GM19240 (cell line): ENCODE data around the gene CCNB1IP1.
"Not testable (repeated sequence)": the region's sequence is repeated elsewhere in the genome, so short reads cannot be mapped to it uniquely, and the experiment has no call there.

Experiments used
- DNase-seq: peaks from one replicate; pipeline ENCODE4 v3.0.0; 2011; ENCODE audit warnings: low spot score; ENCODE audit not compliant: insufficient read length

The CCNB1IP1 gene

DNA sequence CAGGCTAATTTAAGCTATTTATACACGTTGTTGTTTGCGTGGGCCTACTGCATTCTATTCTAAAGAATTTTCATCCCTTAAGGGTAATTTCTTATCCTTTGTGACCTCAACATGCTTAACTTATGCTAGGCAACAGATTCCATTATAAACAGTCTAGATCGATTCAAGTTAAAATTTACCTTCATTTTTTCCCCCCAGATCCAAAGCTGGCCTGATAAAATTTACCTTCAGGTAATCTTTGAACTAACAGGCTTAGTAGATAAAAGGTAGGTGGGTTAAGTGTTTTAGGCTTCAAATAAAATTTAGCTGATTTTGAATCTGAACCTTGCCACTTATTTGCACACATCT, 389 bp upstream of the CCNB1IP1 start:
- no peak for DNase-seq

DNA sequence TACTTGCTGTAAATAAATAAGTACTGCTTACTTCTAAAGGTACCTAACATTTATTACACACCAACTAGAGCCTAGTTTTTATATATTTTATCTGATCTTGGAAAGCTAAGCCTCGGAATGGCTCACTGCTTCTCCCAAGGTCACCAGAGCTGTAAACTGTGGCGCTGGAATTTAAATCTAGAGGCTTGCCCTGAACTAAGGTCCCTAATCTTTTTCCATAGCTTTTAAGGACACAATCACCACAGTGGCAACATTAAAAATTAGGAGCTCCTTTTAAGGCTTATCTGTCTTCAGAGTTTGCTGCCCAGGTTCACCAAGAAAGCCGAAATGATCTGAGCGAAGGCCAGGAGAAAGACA, 670 bp downstream of the CCNB1IP1 start:
- no peak for DNase-seq

GRCh38 chr14:20331053-20331613, 1.9 kb downstream of the CCNB1IP1 start:
- DNase-seq, result no peak

- no peak for DNase-seq
These were observed 3.7 kb downstream of the CCNB1IP1 start for GRCh38 chr14:20329355-20329754.

GRCh38 chr14:20328705-20329104, 4.4 kb downstream of the CCNB1IP1 start:
- no peak for DNase-seq

- DNase-seq, result no peak
These were observed 5.8 kb downstream of the CCNB1IP1 start for GRCh38 chr14:20327005-20327869.

DNA sequence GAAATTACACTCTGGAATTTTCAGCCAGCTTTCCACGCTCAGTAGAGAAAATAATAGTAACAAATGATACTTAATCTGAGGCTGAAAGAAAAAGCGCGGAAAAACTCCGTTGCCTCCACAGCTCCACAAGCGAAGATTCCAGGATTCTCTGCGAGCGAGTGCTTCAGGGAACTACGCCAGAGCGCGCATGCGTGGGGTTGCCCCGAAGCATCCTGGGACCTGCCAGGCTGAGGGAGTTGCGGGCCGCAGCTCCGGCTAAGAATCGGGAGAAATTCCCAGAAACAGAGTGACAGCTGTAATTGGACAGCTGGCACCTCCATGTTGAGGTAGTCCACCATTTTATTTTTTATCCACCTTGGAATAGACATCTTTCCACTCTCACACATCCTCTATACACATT, 15.4 kb downstream of the CCNB1IP1 start:
- DNase-seq, result no peak

GRCh38 chr14:20314026-20314425, 19.1 kb downstream of the CCNB1IP1 start:
- no peak for DNase-seq

GRCh38 chr14:20306079-20306423, 27.0 kb downstream of the CCNB1IP1 start:
- DNase-seq, result no peak

- peak; percentile 80 for DNase-seq
These were observed 27.6 kb downstream of the CCNB1IP1 start, which contains the start of gene TTC5 for GRCh38 chr14:20305265-20306078. Gene TTC5 (minus strand): TSS chr14:20305951. CDS start chr14:20305937, 14 bp downstream.

DNA sequence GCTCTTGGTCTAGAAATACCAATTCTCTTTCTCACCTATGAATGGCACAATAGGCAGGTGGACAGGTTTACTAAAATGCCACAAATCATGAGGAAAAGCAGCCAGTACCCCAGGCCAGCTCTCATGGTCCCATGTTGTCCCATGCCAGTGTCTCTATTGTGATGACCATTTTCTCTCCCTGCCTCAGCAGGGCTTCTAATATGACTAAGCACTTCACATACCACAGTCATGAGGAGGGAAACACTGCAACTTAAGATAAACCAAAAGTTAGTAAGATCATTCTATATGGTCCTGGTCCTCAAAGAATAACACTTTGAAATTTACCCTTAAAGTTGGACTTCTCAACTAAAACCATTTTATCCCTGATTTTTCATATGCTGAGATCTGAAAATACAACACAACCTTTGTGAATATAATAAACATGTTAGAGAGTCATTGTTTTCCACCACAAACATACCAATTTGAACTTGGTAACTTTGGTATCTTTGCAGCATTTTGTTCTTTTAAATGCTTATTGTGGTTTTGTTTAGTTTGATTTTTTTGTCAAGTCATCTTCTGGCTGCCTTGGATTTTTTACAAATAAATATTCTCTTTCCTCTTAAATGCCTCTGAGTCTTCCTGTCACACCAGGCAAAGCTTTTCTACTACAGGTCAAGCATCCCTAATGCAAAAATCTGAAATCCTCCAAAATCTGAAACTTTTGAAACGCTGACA, 30.9 kb downstream of the CCNB1IP1 start:
- DNase-seq, result no peak

GRCh38 chr14:20295067-20295466, 38.0 kb downstream of the CCNB1IP1 start:
- DNase-seq, result no peak

- DNase-seq, result no peak
These were observed 38.4 kb downstream of the CCNB1IP1 start for GRCh38 chr14:20294636-20295035.

- not testable (repeated sequence) for DNase-seq
These were observed 51.1 kb downstream of the CCNB1IP1 start for GRCh38 chr14:20281998-20282397.

DNA sequence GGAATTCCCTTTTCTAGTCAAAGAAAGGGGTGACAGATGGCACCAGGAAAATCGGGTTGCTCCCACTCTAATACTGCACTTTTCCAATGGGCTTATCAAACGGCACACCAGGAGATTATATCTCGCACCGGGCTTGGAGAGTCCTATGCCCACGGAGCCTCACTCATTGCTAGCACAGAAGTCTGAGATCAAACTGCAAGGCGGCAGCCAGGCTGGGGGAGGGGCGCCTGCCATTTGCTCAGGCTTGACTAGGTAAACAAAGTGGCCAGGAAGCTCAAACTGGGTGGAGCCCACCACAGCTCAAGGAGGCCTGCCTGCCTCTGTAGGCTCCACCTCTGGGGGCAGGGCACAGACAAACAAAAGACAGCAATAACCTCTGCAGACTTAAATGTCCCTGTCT, 52.8 kb downstream of the CCNB1IP1 start:
- not testable (repeated sequence) for DNase-seq

DNA sequence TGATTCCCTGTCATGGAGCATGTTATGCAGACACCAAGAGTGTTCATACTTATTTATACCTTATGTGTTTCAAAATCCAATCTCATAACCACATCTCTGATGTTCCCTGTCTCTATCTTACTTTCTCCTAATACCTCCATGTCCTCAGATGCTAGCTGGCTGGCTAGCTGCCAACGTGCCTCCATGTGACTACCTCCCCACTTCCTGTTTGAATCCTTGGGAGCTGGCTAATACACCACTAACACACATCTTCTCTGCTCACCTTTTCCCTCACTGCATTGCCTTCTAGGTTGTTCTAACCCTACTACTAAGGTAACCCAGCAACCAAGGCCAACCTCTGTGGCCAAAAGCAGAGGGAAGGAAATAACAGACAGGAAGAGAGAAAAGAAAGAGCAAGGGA, 54.7 kb downstream of the CCNB1IP1 start:
- no peak for DNase-seq

DNA sequence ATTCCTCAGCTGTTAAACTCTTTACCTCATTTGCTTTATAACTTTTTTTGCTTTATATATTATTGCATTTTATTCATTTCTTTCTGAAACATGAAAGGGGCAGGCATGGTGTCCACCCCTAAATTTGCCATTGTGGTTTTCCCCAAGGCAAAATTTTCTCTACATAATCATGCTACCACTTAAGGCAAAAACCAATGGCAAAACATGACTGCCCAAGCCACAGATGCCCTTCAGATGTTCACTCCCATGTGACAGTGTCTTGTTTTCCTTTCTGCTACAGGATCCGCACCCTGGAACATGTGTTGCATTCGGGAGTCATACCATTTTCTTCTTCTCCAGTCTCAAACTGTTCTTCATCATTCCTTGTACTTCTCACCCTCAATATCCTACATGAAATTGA, 55.7 kb downstream of the CCNB1IP1 start:
- no peak for DNase-seq

GRCh38 chr14:20274062-20274461, 59.0 kb downstream of the CCNB1IP1 start:
- DNase-seq, result no peak

DNA sequence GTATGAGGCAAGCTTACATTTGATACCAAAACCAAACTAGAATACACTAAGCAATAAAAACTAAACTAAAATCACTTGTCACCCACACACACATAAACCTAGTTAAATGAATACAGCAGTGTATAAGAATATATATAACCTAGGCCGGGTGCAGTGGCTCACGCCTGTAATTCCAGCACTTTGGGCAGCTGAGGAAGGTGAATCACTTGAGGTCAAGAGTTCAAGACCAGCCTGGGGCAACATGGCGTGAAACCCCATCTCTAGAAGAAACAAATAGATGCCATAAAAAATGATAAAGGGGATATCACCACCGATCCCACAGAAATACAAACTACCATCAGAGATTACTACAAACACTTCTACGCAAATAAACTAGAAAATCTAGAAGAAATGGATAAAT, 68.7 kb downstream of the CCNB1IP1 start:
- not testable (repeated sequence) for DNase-seq

- DNase-seq, result no peak
These were observed 70.4 kb downstream of the CCNB1IP1 start for GRCh38 chr14:20262642-20263128.
